Measurements from ENCODE around the gene CUL3. TPM values are rescaled to one million over a fixed set of nuclear protein-coding genes. Genes with fewer than 3 reads are reported as not detected.

The CUL3 gene
- total RNA-seq, 1 donor from 2014 or later, result 65.6 TPM

DNA sequence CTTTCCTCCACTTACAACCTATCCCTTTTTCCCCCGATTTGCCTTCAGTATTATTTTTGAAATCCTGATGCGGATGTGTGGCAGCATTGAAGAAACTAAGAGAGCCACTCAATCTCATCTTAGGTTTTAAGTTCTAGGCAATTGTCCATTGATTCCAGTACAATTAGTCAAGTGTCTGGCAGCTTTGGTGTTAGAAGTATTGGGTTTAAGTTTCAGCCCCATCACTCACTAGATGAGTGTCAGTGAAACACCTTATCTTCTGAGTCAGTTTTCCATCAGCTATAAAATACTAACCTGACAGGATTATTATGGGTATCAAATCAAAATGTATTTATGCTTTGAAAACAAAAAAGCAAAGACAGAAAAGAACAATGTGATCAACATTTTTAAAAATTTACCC, 16.8 kb upstream of the CUL3 start:
- Mint-ChIP-seq H3K4me1 (ENCODE audit: low read depth) (no peaks in the 10 kb centered on the region), H3K9me3 (ENCODE audit: low read depth) (no peaks in the 10 kb centered on the region), H3K4me3 (ENCODE audit: unreplicated experiment) (no peak overlapping the region), H3K36me3 (ENCODE audit: low read depth) (no peaks in the 10 kb centered on the region), H3K27ac (ENCODE audit: unreplicated experiment) (no peak overlapping the region), H3K27me3 (ENCODE audit: low read depth) (no peaks in the 10 kb centered on the region)
- no peak for TF ChIP-seq CTCF (IDR thresholded peaks at IDR 0.05)
- no peak for DNase-seq (ENCODE audit: low spot score)

DNA sequence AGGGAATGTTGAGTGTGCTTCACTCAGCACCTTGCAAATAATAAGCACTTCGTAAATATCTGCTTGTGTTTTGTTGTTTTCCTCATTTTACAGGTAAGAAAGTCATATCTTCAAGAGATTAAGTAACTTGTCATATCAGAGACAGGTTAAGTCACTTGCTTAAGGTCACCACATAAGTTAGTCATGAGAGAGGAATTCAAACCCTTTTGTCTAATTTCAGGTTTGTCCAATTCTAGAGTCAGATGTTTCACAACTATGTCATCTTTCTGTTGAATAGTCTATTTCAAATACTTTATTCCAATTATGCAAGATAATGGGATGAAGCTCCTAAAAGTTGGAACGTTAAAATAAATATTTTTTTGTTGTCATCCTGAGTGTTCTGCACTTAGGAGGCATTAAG, 13.5 kb upstream of the CUL3 start:
- no peak overlapping the region for H3K27ac Mint-ChIP-seq (ENCODE audit: unreplicated experiment)

GRCh38 chr2:224596289-224596688, 11.1 kb upstream of the CUL3 start:
- H3K9me3 Mint-ChIP-seq (ENCODE audit: low read depth), result no peaks in the 10 kb centered on the region
- H3K4me3 Mint-ChIP-seq (ENCODE audit: unreplicated experiment), result no peak overlapping the region
- no peak overlapping the region for H3K27ac Mint-ChIP-seq (ENCODE audit: unreplicated experiment)
- H3K4me1 Mint-ChIP-seq (ENCODE audit: low read depth), result no peaks in the 10 kb centered on the region
- no peak for TF ChIP-seq CTCF (IDR thresholded peaks at IDR 0.05)
- H3K27me3 Mint-ChIP-seq (ENCODE audit: low read depth), result no peaks in the 10 kb centered on the region
- DNase-seq (ENCODE audit: low spot score), result no peak
- H3K36me3 Mint-ChIP-seq (ENCODE audit: low read depth), result no peaks in the 10 kb centered on the region

More for the DNA sequence above, 13.5 kb upstream of the CUL3 start:
- Mint-ChIP-seq H3K9me3 (ENCODE audit: low read depth) (no peaks in the 10 kb centered on the region), H3K4me3 (ENCODE audit: unreplicated experiment) (no peak overlapping the region), H3K36me3 (ENCODE audit: low read depth) (no peaks in the 10 kb centered on the region), H3K4me1 (ENCODE audit: low read depth) (no peaks in the 10 kb centered on the region), H3K27me3 (ENCODE audit: low read depth) (no peaks in the 10 kb centered on the region)
- no peak for TF ChIP-seq CTCF (IDR thresholded peaks at IDR 0.05)
- no peak for DNase-seq (ENCODE audit: low spot score)

- Mint-ChIP-seq H3K4me1 (ENCODE audit: low read depth) (no peaks in the 10 kb centered on the region), H3K27ac (ENCODE audit: unreplicated experiment) (no peak overlapping the region), H3K9me3 (ENCODE audit: low read depth) (no peaks in the 10 kb centered on the region), H3K4me3 (ENCODE audit: unreplicated experiment) (no peak overlapping the region), H3K27me3 (ENCODE audit: low read depth) (no peaks in the 10 kb centered on the region), H3K36me3 (ENCODE audit: low read depth) (no peaks in the 10 kb centered on the region)
- no peak for DNase-seq (ENCODE audit: low spot score)
- no peak for TF ChIP-seq CTCF (IDR thresholded peaks at IDR 0.05)
Measured at GRCh38 chr2:224595518-224595917, 10.4 kb upstream of the CUL3 start.

GRCh38 chr2:224594840-224595239, 9.7 kb upstream of the CUL3 start:
- no peak for TF ChIP-seq CTCF (IDR thresholded peaks at IDR 0.05)
- H3K9me3 Mint-ChIP-seq (ENCODE audit: low read depth), result no peaks in the 10 kb centered on the region
- no peak overlapping the region for H3K4me3 Mint-ChIP-seq (ENCODE audit: unreplicated experiment)
- H3K36me3 Mint-ChIP-seq (ENCODE audit: low read depth), result no peaks in the 10 kb centered on the region
- DNase-seq (ENCODE audit: low spot score), result no peak
- H3K27me3 Mint-ChIP-seq (ENCODE audit: low read depth), result no peaks in the 10 kb centered on the region
- H3K4me1 Mint-ChIP-seq (ENCODE audit: low read depth), result no peaks in the 10 kb centered on the region
- H3K27ac Mint-ChIP-seq (ENCODE audit: unreplicated experiment), result no peak overlapping the region

All from chondrocyte (in vitro differentiated cells).